ENCODE results near the gene BAHCC1.
A peak's percentile ranks its signal among the peaks of the same experiment; 100 is the strongest.

The BAHCC1 gene

DNA sequence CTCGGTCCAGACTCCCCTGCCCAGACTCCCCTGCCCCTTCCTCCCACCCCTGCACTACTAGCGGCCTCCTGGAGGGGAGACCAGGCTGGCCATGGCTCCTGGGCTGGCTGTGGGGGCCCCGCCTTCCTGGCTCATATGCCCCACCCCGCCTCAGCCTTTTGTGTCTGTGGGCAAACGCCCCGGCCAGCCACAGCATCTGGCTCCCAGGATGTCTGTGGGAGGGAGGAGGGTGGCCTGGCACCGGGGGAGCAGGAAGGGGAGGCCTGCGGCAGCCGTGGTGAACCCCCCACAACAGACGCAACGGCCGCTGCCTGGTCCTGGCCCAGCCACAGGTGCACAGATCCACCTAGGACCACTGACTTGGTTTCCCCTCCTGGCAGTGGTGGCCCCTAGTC, 32.9 kb downstream of the BAHCC1 start:
- DNase-seq: peak; percentile 18 to 33

GRCh38 chr17:81428516-81428915, 33.3 kb downstream of the BAHCC1 start:
- no peak for DNase-seq

DNA sequence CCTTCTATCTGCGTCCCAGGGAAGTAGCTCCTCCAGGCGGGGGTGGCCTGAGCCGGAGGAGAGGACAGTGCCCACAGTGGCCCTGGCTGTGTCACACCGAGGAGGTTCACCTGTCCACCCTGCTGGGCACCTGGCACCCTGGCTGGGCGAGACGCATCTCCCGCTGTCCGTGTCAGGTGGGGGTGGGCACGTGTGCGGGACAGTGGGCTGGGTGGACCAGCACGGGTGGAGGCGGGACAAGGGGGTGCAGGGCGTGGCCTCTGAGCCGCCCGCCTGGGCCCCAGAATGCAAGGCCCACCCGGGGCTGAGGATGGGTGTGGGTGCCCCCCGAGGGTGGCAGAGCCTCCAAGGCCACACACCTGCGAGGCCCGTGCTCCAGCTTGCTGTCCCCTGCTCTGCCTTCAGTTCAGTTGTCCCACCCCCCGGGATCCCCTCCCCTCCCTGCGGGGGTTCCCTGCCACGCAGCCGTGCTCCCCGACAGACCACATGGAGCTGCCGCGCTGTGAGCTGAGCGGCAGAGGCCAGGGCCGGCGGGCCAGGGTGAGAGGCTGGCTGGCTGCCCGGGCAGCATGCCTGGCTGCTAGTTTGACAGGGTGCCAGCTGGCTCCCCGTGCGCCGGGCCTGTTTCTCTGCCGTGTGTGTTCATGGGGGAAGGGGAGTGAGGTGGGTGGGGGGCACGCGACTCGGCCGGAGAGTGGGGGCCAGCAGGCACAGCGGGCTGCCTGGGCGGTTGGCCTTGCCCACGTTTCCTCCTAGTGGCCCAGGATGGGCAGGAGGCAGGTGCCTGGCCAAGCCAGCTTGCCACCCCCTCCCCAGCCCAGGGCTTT, 33.9 kb downstream of the BAHCC1 start:
- no peak for DNase-seq

DNA sequence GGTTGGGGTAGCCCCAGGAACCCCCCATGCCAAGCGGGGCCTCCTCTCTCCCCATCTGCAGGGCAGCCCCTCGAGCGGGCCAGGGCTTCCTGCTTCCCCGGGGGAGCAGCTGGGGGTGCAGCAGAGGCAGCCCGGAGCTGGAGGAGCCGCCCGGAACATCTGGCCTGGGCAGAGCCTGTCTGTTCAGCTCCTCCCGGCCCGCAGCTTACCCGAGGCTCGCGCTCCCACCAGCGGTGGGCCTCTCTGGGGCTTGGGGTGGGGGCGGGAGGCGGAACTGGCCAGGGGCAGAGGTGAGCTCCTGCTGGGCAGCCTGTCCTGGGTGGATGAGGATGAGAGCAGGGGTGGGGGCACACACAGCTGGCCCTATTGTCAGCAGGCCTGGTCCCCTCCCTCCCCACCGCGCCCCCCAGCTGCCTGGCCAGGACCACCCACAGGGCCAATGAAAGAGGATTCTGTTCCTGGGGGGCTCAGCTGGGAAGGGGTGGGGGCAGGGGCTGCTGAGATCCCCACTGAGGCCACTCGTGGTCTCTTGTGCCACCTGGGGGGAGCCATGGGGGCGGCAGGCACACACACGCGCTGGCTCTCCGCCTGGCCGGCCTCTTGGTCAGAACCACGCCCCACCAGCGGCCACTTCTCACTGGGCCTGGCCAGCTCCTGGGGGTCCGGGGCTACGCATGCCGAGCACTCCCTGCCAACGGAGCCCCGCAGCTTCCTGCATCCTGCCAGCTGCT, 34.7 kb downstream of the BAHCC1 start:
- DNase-seq: no peak

GRCh38 chr17:81431545-81432482, 36.6 kb downstream of the BAHCC1 start:
- no peak for DNase-seq

DNA sequence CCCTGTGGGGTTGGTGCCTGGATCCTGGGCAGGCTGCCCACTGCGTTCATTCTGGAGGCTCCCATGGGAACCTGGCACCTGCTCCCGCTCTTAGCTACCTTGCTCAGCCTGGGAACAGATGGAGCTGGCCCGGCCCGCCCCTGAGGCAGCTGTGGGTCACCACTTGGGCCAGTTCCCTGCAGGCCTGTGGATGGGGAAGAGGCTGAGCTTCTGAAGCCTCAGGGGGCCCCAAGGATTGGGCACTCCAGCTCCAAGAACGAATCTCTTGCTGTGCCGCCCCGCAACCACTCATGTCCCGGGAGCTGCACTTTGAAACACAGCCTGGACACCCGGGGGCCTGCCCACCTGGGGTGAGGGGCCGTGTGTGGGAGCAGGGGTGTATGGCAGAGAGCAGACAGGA, 37.7 kb downstream of the BAHCC1 start:
- DNase-seq: no peak

GRCh38 chr17:81433656-81434055, 38.4 kb downstream of the BAHCC1 start:
- no peak for DNase-seq

DNA sequence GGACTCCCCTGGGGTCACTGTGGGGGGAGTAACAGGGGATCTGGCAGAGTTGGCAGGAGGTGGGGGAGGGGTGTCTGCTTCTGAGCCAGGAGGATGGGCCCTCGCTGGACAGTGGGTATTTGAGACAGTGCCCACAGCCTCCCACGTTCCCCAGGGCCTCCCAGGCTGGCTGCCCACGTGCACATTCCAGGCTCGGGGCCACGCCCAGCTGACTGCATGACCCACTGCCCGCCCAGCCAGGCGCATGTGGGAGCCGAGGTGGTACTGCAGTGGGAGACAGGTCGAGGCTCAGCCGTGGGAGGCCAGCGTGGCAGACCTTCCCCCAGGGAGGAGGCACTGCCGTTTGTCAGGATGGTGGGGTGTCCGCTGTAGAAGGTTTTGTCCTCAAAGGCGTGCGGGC, 38.8 kb downstream of the BAHCC1 start:
- no peak for DNase-seq

- DNase-seq: no peak
Observed at GRCh38 chr17:81434681-81435417, 39.6 kb downstream of the BAHCC1 start.

- DNase-seq: no peak
Observed at GRCh38 chr17:81435652-81436293, 40.5 kb downstream of the BAHCC1 start.

- no peak for DNase-seq
Observed at GRCh38 chr17:81436294-81436849, 41.1 kb downstream of the BAHCC1 start.

DNA sequence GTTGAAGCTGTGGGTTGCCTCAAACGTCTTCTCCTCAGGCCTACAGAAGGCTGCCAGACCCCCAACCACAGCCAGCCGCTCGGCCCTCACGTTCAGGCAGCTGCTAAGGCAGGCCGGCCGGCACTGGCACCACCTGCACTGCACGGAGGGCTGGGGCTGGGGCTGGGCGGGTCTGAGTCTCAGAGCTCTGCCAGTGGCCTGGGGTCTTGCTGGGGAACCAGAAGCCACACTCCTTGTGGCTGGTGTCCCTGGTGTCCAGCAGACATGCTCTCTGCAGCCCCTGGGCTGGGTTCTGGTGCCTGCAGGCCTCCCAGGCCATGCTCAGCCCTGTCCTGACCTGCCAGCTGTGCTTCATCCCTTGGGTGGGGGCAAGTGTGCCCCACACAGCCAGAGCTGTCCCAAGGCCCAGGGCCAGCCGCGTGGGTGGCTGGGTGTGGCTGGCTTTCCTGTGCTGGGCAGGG, 42.0 kb downstream of the BAHCC1 start:
- DNase-seq: peak in 1 of 2 donors; percentile 17

- no peak for DNase-seq
Observed at GRCh38 chr17:81438007-81438659, 42.9 kb downstream of the BAHCC1 start.

GRCh38 chr17:81438688-81439087, 43.4 kb downstream of the BAHCC1 start:
- no peak for DNase-seq

GRCh38 chr17:81440051-81440471, 44.8 kb downstream of the BAHCC1 start:
- no peak for DNase-seq

DNA sequence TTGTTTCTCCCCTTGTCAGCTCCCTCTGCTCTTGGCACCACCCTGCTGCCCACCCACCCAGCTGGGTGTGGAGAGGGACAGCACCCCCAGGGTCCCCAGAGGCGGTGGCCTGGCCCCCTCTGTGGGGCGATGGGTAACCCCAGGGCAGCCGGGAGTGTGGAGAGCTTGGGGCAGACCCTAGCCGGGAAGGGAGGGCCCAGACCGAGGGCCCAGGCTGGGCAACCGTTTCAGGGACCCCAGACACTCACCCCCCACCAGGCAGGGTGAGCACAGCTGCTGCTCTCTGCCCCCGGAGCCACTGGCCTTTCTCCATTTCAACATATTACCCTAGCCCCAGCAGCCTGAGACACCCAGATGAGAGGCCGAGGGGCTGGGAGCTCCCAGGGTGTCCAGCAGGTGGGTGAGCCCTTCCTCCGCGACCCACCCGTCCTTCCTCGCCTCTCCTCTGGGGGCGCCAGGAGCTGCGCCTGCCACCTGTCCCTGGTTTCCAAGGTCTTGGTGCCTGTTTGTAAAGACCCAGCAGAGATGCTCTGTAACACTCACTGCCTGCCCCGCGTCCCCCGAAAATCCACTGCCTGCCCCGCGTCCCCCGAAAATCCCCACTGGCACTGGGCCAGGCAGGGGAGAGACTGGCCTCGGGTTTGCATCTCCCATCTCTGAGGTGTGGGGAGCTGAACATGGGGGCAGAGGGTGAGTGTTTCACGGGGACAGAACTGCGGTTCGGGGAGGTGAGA, 45.4 kb downstream of the BAHCC1 start:
- no peak for DNase-seq

GRCh38 chr17:81442791-81443190, 47.5 kb downstream of the BAHCC1 start:
- DNase-seq: no peak

- no peak for DNase-seq
Observed at GRCh38 chr17:81443269-81443668, 48.0 kb downstream of the BAHCC1 start.

- DNase-seq: no peak
Observed at GRCh38 chr17:81444610-81445339, 49.5 kb downstream of the BAHCC1 start.

Measured in inflammatory macrophage treated with lipopolysaccharide for 1 hour (primary cell).